Adrenal gland (tissue), 5 donors: ENCODE data around the gene PPM1D.

Experiments used
- CTCF ChIP-seq, 6 experiments: fragments of 450-650 bp in 4 of 6; fragments of 200-600 bp in 2 of 6; sonication (generic) in 1 of 6; IDR thresholded peaks; 1 replicate in 5 of 6; 2 replicates in 1 of 6; pipeline versions ENCODE4 v1.5.1 to v1.8.0; 2016 to 2021; ENCODE audit warnings: antibody characterized with exemption in 6 of 6, mild to moderate bottlenecking in 2 of 6, moderate library complexity in 1 of 6
- POLR2A ChIP-seq, 2 donors: fragments of 450-650 bp; IDR thresholded peaks; one replicate each; pipeline ENCODE4 v1.6.1; 2017; ENCODE audit warnings: antibody characterized with exemption in 2 of 2, mild to moderate bottlenecking in 2 of 2, moderate library complexity in 1 of 2
- donor health status: DM: no; HTN: no; CAD: no.

- TF ChIP-seq CTCF (IDR thresholded peaks at IDR 0.05) (no peak), POLR2A (IDR thresholded peaks at IDR 0.05) (no peak)
Measured at GRCh38 chr17:60610473-60610872, 10.5 kb downstream of the PPM1D start.
